Astrocyte (in vitro differentiated cells and primary cell): ENCODE data around the gene SUN5.

Experiments
- EZH2 ChIP-seq: IDR thresholded peaks from 2 replicates; pipeline ENCODE4 v1.6.1; 2012; ENCODE audit warnings: mild to moderate bottlenecking, low read length, inconsistent platforms; ENCODE audit not compliant: insufficient read depth
- TF ChIP-seq, protein P1 (sequence below): IDR thresholded peaks from 2 replicates; pipeline ENCODE4 v1.5.1; 2011; ENCODE audit warnings: low read depth, mild to moderate bottlenecking, inconsistent platforms, low read length, moderate library complexity; ENCODE audit not compliant: insufficient read depth

DNA sequence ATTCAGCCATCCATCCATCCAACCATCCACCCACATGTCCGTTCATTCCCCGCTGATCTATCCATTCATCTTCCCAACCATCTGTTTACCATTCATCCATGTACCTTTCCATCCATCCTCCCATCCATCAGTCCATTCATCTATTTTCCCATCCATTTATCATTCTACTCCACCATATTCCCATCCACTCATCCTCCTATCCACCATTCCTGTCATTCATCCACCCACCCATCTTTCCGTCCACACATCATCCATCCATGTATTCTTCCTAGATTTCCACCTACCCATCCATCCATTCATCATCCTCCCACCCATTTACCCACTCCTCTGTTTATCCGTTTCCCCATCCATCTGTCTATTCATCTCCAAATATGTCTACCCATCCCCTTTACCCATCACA is 34.0 kb upstream of the SUN5 start:
- TF ChIP-seq EZH2: no peak
- TF ChIP-seq, protein P1, sequence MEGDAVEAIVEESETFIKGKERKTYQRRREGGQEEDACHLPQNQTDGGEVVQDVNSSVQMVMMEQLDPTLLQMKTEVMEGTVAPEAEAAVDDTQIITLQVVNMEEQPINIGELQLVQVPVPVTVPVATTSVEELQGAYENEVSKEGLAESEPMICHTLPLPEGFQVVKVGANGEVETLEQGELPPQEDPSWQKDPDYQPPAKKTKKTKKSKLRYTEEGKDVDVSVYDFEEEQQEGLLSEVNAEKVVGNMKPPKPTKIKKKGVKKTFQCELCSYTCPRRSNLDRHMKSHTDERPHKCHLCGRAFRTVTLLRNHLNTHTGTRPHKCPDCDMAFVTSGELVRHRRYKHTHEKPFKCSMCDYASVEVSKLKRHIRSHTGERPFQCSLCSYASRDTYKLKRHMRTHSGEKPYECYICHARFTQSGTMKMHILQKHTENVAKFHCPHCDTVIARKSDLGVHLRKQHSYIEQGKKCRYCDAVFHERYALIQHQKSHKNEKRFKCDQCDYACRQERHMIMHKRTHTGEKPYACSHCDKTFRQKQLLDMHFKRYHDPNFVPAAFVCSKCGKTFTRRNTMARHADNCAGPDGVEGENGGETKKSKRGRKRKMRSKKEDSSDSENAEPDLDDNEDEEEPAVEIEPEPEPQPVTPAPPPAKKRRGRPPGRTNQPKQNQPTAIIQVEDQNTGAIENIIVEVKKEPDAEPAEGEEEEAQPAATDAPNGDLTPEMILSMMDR: no peak
